H4 (cell line): ENCODE results near the gene MKNK1. TPM values are rescaled to one million over a fixed set of nuclear protein-coding genes. Genes with fewer than 3 reads are reported as not detected.
A peak's percentile ranks its signal among the peaks of the same experiment; 100 is the strongest.
"Not testable (repeated sequence)": the region's sequence is repeated elsewhere in the genome, so short reads cannot be mapped to it uniquely, and the experiment has no call there.

ENCODE experiments used
- DNase-seq: peaks from one replicate; pipeline ENCODE4 v3.0.0-alpha.2; 2015; ENCODE audit warnings: low spot score
- total RNA-seq: library from RNA; depleted of rRNA; stranded (reverse); fragments of >200 nt; shearing (Covaris generic); gene quantifications from 2 replicates; pipeline ENCODE4 v1.2.3, GENCODE V29; 2014; rRNA removed

The MKNK1 gene
- 21.8 and 23.2 TPM in 2 replicates for total RNA-seq

DNA sequence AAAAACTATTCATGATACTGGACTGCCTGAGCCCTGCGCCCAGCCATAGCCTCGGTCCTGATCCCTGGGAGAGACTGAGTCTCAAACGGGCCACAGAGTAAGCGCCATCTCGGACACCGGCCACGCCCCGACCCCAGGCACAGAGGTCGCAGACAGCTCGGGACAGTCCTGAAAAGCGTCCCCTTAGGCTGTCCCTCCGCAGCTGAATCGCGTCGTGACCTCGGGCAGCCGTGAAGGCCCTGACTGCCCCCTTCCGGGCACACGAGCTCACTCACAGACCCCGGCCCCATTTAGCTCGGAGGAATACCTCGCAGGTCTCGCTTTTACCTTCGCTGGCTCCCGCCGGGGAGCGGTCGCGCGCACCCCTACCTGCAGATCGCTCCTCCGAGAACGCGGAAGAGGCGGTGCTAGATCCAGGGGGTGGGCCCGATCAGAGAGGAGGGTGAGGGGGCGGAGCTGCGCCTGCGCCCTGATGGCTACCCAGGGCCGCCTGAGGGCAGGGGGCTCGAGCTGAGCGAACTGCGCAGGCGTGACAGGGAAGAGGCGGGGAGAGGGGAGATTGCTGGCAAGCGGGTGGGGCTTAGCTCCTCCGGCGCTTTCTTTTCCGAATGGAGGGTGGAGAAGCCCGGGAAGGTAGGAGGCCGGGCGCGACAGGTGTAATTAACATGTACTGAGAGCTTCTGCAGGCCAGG lies at the start of gene MKNK1:
TSS of gene MKNK1 (minus strand) at position 411 of the 692 bp plus-strand sequence. CDS start 20,941 bp downstream, outside the sequence.
- DNase-seq, result peak; percentile 94

DNA sequence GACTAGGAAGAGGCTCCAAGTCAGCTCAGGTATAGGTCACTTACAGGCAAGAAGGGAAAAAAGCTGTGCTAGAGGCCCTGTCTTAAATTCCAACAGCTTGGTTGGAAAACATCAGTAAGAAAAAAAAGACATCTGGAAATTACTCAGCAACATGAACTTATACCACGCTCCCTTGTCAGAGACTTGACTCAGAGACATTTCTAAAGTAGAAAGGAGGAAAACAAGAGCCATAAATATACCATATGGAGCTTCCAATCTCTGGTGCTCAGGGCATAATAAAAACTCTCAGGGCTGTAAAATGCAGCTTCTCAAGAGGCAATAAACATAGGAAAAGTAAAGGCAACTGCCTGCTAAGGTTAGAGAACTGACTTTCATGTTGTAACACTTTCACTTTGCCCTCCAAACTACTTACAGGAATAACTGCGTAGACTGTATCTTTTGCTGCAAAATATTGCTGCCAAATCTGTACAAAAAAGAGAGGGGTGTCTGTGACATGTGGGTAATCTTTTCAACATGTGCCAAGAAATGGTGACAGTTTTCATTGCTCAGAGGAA lies 49.4 kb upstream of the MKNK1 start:
- no peak for DNase-seq

DNA sequence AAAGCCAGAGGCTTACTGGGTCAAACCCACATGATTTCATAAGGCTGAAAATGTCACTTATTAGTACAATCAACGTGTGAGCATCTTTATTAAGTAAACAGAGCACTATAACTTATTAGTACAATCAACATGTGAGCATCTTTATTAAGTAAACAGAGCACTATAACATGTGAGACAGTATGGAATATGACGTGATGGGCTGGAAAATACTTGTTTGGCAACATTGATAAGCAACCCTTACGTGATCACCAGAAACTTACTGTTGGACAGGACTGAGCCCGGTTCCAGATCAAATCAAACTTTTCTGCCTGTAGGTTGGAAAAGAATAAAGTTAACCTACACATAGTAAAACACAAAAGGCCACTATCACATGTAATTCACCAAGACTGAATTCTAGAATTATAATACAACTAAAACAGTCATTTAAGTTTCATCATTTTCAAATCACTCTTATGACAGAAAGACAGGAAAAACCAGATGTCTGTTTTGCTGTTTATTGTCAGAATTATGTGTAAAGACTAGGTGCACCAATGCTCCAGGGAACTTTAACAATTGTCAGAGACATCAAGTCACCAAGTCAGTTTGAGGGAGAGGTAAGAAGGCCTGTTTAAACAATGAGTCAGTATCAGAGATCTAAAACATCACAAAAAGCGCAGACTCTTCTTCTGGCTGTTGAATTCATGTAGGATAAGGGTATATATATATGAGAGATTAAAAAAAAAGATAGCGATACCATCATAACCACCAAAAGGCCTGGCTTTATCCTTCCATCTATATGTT lies 48.4 kb upstream of the MKNK1 start:
- DNase-seq, result no peak

DNA sequence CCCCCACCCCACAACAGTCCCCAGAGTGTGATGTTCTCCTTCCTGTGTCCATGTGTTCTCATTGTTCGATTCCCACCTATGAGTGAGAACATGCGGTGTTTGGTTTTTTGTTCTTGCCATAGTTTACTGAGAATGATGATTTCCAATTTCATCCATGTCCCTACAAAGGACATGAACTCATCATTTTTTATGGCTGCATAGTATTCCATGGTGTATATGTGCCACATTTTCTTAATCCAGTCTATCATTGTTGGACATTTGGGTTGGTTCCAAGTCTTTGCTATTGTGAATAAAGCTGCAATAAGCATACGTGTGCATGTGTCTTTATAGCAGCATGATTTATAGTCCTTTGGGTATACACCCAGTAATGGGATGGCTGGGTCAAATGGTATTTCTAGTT lies 47.1 kb upstream of the MKNK1 start:
- DNase-seq, result not testable (repeated sequence)

DNA sequence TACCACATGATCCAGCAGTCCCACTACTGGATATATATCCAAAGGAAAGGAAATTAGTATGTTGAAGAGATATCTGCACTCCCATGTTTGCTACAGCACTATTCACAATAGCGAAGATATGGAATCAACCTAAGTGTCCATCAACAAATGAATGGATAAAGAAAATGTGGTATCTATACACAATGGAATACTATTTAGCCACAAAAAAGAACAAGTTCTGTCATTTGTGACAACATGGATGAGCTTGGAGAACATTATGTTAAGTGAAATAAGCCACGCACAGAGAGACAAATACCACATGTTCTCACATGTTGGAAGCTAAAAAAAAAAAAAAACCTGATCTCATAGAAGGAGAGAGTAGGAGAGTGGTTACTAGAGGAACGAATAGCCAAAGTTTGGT lies 46.4 kb upstream of the MKNK1 start:
- no peak for DNase-seq

DNA sequence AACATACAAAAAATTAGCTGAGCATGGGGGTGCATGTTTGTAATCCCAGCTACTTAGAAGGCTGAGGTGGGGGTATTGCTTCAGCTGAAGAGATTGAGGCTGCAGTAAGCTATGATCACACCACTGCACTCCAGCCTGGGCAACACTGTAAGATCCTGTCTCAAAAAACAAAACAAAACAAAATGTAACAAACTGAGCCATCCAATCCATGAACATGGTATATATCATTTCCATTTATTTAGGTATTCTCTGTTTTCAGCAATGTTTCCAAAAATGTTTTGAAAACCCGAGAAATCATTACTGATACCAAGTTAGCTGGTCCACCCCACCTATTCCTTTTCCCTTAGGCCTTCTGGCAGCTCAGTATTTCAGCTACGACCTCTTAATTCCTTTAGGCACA lies 45.7 kb upstream of the MKNK1 start:
- DNase-seq, result no peak

DNA sequence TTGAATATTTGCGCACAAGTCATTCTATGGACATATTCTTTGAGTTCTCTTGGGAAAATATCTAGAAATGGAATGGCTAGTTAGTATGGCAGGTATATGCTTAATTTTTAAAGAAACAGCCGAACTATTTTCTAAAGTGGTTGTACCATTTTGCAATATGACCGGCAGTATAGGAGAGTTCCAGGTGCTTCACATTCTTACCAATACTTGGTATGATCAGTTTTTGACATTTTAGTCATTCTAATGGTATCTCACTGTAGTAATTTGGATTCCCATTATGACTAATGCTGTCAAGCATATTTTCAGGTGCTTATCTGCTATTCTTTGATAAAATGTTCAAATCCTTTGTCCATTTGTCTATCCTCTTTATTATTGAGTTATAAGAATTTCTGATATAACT lies 43.5 kb upstream of the MKNK1 start:
- DNase-seq, result no peak

DNA sequence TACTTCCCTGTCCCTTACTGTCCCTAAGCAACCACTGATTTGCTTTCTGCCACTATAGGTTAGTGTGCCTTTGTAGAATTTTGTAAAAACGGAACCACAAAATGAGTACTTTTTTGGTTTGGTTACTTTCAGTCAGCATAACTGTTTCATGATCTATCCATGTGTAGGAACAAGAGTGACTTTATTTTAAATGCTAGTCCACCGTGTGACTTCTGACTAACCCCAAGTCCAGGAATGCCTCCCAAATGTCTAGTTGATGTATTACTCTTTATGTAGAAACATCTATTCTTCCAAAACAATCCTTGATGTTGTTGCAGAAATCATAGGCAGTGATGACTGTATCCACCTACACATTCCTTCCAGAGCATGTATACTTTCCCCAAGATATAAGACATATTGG lies 42.8 kb upstream of the MKNK1 start:
- DNase-seq, result no peak

DNA sequence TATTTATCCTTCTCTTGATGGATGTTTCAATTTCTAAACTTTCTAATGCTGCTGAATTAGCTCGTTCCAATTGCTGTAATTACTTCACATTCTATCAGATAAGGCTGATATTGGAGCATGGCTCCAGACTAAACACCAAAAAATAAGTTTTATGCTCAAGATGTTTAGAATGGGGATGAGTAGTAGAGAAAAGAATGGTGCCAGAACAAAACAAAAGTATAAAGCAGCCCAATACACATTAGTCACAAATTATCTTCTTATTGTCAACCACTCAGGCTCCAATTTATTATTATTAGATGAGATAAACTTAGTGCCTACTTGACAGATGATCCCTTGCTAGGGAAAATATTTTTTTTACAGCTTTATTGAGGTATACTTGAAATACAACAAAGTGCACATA lies 42.3 kb upstream of the MKNK1 start:
- no peak for DNase-seq

DNA sequence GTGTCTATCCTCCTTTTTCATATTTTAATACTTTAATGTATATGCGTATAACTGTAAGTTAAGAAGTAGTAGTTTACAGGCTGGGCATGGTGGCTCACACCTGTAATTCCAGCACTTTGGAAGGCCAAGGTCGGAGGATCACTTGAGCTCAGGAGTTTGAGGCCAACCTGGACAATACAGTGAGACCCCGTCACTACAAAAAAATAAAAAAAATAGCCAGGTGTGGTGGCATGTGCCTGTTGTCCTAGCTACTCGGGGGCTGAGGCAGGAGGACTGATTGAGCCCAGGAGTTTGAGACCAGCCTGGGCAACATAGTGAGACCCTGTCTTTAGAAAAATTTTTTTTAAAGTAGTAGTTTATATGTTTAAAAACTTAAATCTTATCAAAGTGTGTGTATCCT lies 41.7 kb upstream of the MKNK1 start:
- no peak for DNase-seq

DNA sequence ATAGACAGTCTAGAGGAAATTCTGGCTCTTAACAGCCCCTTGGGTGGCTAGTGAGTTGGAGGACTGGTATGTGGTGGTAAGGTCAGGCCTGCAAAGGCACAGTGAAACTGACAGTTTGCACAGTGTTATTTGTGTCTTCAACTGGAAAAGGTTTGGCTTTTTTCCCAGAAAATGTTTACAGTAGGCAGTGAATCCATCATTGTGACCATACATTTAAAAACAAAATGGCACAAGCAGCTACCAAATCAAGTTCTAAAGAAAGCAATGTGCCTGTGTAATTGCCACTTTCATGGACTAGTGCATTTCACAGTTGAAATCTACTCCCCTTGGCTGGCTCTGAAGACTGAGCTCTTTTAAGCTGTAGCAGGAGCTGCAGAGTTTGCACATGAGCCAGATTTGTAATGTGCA lies 39.3 kb upstream of the MKNK1 start:
- DNase-seq, result peak; percentile 94

DNA sequence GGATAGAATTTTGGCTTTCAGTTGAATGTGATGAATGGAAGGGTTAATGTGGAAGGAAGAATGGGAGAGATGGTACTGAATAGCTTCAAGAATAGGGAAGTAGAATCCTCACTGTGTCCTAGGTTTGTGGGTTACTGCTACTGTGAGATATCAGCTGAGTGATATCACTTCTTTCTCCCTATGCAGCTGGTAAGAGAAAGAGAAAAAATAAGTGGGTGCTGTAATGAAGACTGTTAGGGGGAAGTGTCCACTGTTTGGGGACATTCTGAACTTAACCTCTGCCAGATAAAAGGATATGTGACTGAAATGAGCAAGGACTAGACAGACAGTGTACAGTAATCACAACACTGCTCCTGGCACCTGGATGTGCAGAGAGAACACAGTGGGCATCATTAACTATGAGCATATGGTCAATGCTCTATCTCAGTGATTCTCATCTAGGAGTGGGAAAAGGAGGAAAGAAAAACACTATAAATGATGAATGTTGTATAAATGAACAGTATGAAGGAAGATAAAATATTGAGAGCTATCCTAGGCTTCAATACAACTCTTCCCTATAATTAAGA lies 38.1 kb upstream of the MKNK1 start:
- no peak for DNase-seq

DNA sequence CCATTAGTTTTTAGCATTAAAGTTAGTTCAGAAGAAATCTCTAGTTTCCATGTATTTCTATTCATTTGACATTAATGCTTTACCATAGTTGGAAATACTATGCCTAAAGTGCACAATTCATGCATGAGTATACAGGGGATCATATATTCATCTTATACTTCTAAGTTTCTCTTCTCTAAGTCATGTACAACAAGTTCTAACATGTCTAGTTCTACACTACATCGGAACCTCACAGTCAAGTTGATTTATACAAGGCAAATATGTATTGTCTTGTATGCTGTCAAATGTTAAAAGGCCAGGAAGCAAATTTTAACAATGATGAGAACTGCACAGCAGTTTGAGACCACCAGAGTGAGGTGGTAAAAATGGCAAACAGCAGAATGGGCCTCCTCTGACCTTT lies 35.5 kb upstream of the MKNK1 start:
- no peak for DNase-seq

DNA sequence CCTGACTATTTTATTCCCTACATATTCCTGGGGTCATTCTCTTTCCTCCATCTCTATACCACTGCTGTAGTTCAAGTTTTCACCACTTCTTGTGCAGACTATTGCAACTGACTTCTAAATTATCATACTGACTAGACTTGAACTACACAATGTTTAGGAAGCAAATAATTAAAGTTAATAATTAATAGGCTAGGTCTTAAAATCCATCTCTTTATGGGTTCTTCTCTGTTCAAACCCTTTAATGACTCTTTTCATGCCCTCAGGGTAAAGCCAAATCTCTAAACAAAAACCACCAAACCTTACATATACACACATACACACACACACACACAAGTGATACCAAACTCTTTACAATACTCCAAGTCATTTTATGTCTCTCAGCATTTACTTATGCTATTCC lies 34.9 kb upstream of the MKNK1 start:
- no peak for DNase-seq

DNA sequence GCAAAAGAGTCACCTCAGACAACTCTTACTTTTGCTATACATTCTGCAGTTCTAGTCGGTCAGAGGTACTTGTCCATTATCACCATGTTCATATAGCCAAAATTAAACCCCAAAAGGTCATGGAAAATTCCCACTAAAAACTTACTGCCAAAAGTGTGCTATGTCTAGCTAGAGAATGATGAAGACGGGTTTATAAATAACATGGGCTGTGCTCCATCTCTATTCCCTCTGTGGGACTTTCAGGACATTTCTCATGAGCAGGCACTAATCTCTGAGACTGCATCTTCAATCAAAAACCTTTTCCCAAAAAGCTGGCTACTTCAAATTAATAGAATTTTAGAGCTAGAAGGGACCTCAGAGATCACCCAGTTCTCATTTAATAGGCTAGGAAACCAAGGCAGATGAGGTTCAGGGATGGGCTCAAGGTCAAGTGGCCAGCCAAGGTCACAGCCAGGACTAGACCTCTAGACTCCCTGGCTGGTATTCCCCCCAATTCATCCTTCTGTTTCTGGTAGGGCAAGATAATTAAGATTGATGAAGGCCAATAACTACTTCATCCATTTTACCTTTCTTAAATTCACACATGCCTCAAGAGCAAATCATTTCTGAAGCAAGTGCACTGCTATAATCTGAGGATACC lies 33.5 kb upstream of the MKNK1 start:
- no peak for DNase-seq

DNA sequence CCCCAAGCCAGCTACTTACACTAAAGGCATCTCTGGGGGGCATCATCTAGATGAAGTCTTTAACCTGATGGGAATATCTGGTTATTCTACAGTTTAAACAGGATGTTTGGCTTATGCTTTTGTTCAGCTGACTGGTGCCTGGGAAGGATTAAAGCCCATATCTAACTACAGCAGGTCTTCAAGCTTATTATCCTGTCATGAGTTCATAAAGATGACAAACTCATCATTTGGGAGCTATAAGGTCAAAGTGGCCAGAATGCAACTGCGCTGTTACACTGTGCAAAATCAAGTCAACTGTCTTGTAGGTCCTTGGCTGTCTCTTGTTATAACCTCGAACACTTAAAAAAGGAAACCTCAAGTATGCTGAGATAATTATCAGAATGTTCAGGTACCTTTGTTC lies 31.1 kb upstream of the MKNK1 start:
- DNase-seq, result no peak

DNA sequence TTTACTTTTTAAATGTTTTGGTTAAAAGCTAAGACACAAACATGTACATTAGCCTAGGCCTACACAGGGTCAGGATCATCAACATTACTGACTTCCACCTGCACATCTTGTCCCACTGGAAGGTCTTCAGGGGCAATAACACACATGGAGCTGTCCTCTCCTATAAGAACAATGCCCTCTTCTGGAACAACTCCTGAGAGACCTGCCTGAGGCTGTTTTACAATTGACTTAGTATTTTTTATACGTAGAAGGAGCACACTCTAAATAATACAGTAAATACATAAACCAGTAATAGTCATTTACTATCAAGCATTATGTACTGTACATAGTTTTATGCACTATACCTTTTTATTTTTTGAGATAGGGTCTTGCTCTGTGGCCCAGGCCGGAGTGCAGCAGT lies 26.7 kb upstream of the MKNK1 start:
- DNase-seq, result no peak

DNA sequence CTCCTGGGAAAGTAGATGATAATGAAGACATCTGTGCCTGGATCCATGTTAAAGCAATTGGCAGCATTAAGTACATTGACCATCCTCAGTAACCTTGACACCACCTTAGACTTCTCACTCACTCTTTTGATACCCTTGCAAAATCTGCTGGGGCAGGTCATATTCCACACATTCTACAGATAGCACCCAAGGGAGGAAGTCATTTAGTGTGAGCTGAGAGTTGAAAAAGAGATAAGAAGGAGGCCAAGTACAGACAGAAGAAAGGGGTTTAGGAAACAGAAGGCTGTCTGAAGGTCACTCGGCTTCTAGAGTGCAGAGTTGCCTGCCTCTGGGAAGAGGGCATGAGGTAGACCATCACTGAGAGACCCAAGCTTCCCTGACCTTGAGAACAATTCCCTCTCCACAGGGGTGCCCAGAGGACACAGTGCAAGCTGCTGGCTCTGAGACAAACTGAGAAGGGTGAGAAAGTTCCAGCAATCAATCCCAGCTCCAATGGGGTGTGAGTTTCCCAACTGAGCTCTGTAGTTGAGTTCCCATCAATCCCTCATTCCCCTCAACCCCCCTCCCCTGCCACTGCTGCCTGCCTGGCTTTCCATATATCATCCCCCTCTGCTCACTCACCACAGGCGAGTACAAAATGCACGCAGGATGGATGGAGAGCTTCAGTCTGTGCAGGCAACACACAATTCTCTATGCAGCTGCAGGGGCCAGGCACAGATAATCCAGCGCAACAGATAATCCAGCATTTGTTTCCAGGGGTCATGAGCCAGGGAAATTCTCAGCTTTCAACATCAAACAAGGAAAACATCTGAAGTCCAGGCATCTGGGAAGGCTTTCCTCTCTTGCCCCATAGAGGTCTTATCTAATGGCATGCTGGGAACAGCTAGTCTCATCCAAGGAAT lies 19.9 kb upstream of the MKNK1 start:
- no peak for DNase-seq

DNA sequence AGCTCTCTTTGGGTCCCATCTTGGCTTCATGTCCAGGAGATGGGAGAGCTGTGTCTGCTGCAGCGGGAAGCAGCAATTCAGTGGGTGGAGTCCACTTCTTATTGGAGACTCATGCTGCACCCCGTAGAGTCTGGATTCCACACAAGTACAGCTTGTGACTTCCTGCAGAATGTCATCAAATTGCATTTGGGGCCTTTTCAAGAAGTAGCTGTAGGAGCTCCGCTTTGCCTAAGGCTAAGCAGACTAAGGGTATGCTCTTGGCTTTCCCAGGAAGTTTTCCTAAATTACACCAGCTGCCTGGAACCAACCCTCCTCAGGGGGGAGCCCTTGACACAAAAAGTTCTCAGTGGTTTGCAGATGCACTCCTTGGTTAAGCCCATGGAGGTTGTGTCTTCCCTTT lies 18.3 kb upstream of the MKNK1 start:
- peak; percentile 36 for DNase-seq

DNA sequence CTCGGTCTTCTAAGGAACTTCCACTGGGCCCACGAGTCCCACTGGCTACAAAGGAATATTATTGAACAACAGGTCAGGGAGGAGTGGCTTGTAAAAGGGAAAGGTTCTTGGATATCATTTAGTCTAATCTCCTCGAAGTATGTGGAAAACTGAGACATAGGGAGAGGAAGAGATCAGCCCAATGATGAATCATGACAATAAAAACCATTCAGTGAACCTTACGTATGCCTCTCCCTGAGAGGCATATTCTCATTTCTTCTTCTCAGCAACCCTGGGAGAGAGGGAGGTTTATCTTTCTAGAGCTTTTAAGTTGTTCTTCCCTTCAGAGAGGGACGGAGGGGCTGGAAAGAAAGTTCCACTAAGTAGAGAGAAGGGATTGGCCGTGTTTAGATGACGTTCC lies 17.9 kb upstream of the MKNK1 start:
- no peak for DNase-seq

DNA sequence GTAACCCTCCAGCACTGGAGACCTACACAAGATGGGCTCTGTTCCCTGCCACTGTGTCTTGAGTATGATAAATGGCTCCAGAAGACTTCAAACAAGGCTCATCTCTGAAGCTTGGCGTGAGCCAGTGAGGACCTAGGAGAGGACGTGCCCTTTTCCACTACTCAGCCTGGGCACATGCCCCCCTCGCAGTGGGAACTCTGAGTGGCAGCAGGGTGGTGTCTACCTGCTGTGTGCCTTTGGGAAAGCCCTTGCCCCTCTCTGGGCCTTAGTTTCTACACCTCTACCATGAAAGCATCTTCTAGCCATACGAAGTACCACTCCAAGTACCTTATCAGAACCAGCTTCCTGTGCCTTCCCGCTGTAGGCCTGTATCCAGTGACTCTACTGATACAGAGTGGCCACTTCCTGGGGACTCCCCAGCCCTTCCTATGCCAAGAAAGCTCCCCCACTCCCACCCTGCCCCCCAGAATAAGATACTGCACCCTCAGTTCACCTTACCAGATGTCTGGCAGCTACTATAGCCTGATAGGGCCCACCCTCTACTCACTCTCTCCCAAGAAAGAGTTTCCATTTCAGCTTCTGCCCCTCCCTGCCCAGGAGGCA lies 15.7 kb upstream of the MKNK1 start:
- DNase-seq, result no peak
